ENCODE results near the gene LAMB4.

- TF ChIP-seq, protein P1, sequence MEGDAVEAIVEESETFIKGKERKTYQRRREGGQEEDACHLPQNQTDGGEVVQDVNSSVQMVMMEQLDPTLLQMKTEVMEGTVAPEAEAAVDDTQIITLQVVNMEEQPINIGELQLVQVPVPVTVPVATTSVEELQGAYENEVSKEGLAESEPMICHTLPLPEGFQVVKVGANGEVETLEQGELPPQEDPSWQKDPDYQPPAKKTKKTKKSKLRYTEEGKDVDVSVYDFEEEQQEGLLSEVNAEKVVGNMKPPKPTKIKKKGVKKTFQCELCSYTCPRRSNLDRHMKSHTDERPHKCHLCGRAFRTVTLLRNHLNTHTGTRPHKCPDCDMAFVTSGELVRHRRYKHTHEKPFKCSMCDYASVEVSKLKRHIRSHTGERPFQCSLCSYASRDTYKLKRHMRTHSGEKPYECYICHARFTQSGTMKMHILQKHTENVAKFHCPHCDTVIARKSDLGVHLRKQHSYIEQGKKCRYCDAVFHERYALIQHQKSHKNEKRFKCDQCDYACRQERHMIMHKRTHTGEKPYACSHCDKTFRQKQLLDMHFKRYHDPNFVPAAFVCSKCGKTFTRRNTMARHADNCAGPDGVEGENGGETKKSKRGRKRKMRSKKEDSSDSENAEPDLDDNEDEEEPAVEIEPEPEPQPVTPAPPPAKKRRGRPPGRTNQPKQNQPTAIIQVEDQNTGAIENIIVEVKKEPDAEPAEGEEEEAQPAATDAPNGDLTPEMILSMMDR (conservative IDR thresholded peaks at IDR 0.05; ENCODE audit: low read length): no peak
- TF ChIP-seq EZH2phosphoT487 (IDR thresholded peaks at IDR 0.05; ENCODE audit: borderline replicate concordance, low read depth, low read length): no peak
Measured at GRCh38 chr7:108132551-108133265, 2.5 kb upstream of the LAMB4 start.

Data from OCI-LY7 (cell line).